CD4-positive, alpha-beta T cell (primary cell): ENCODE measurements around the gene PRR18. TPM values are rescaled to one million over a fixed set of nuclear protein-coding genes. Genes with fewer than 3 reads are reported as not detected.
A peak's percentile ranks its signal among the peaks of the same experiment; 100 is the strongest.

Source experiments
- ATAC-seq: fragments of 200-7000 bp; cut with Tn5 transposase; one replicate; pipeline ENCODE4 v1.10.0; 2022; ENCODE audit warnings: mild to moderate bottlenecking; ENCODE audit not compliant: poor library complexity
- CTCF ChIA-PET: fragments of 350-600 bp; sonication (Branson Sonifier 250); formaldehyde crosslinking; loops from one replicate; lab custom pipeline; 2021; ENCODE audit warnings: antibody characterized with exemption, inconsistent platforms; lab: Charles Lee
- POLR2A ChIA-PET: fragments of 350-600 bp; sonication (Branson Sonifier 250); formaldehyde crosslinking; loops from one replicate; lab custom pipeline; 2021; ENCODE audit warnings: antibody characterized with exemption, inconsistent platforms; lab: Charles Lee
- DNase-seq, 14 experiments: peaks; one replicate each; pipeline ENCODE4 v3.0.0-alpha.2; 2013 to 2020; ENCODE audit warnings: mixed read lengths in 2 of 14
- H3K27ac ChIP-seq, 2 donors: one replicate each; pipeline versions ENCODE4 v1.5.1 to v1.7.0; 2013; ENCODE audit warnings: low read length in 2 of 2, low read depth in 1 of 2, mild to moderate bottlenecking in 1 of 2
- H3K27me3 ChIP-seq, 2 experiments: 1 replicate in 1 of 2; 2 replicates in 1 of 2; pipeline versions ENCODE4 v1.6.1 to v1.7.0; 2013; ENCODE audit warnings: low read length in 2 of 2, control low read depth in 1 of 2, mild to moderate bottlenecking in 1 of 2, moderate library complexity in 1 of 2; ENCODE audit not compliant: insufficient read depth in 2 of 2, control insufficient read depth in 1 of 2
- H3K36me3 ChIP-seq: one replicate; pipeline ENCODE4 v1.6.1; 2013; ENCODE audit warnings: low read length, control low read depth; ENCODE audit not compliant: insufficient read depth
- H3K4me1 ChIP-seq: one replicate; pipeline ENCODE4 v1.6.1; 2013; ENCODE audit warnings: low read length, control low read depth; ENCODE audit not compliant: insufficient read depth
- H3K4me3 ChIP-seq: one replicate; pipeline ENCODE4 v1.5.1; 2013; ENCODE audit warnings: mild to moderate bottlenecking, low read length, moderate library complexity
- H3K9me3 ChIP-seq, 2 experiments: 1 replicate in 1 of 2; 2 replicates in 1 of 2; pipeline versions ENCODE4 v1.6.1 to v1.7.0; 2013; ENCODE audit warnings: low read length in 2 of 2, mild to moderate bottlenecking in 2 of 2, control low read depth in 1 of 2, moderate library complexity in 1 of 2; ENCODE audit not compliant: control insufficient read depth in 1 of 2, insufficient read depth in 1 of 2
- H3K27ac Mint-ChIP-seq: one replicate; pipeline ENCODE4 v1.8.0; 2020; ENCODE audit warnings: mixed read lengths
- H3K27me3 Mint-ChIP-seq: one replicate; pipeline ENCODE4 v1.8.0; 2021; ENCODE audit warnings: mixed read lengths
- H3K36me3 Mint-ChIP-seq: one replicate; pipeline ENCODE4 v1.8.0; 2021; ENCODE audit warnings: low read depth, mixed read lengths
- H3K4me1 Mint-ChIP-seq: one replicate; pipeline ENCODE4 v1.8.0; 2021; ENCODE audit warnings: low read depth, mixed read lengths
- H3K4me3 Mint-ChIP-seq: one replicate; pipeline ENCODE4 v1.8.0; 2020; ENCODE audit warnings: mild to moderate bottlenecking, mixed read lengths
- H3K9me3 Mint-ChIP-seq: one replicate; pipeline ENCODE4 v1.8.0; 2020; ENCODE audit warnings: mixed read lengths
- intact Hi-C, 2 experiments: fragments of 100-400 bp; cut with DNase I in 1 of 2; cut with micrococcal nuclease in 1 of 2; formaldehyde crosslinking; loops; one replicate each; pipeline versions ENCODE4 v1.15.1 to v1.9.0; 2023 to 2025; cut with DNase I, micrococcal nuclease
- total RNA-seq, 174 experiments: library from RNA in 2 of 174; stranded (reverse) in 2 of 174; gene quantifications; one replicate each; pipeline ENCODE4 v1.2.3 and lab custom pipeline; 2021 to 2026
- TF ChIP-seq, protein P1 (sequence below): fragments of 200-600 bp; IDR thresholded peaks from one replicate; pipeline ENCODE4 v1.8.0; 2022; ENCODE audit warnings: antibody characterized with exemption, mild to moderate bottlenecking

PRR18 gene
- total RNA-seq, 2 experiments from 2014 or later, result not detected

- H3K36me3 Mint-ChIP-seq, result peaks cover 35% of the 10 kb centered on the region
- H3K27ac ChIP-seq, result no peak overlapping the region
- H3K4me1 ChIP-seq, result peaks cover 77% of the 10 kb centered on the region
- H3K27ac Mint-ChIP-seq, result no peak overlapping the region
- no peaks in the 10 kb centered on the region for H3K27me3 Mint-ChIP-seq
- intact Hi-C loops, result no loop called here
- DNase-seq (no peak), ATAC-seq (no peak)
- POLR2A ChIA-PET, result no interaction called here
- peaks cover 34% of the 10 kb centered on the region for H3K36me3 ChIP-seq
- peaks cover 2% of the 10 kb centered on the region for H3K4me1 Mint-ChIP-seq
- H3K27me3 ChIP-seq, result no peaks in the 10 kb centered on the region
- TF ChIP-seq, protein P1, sequence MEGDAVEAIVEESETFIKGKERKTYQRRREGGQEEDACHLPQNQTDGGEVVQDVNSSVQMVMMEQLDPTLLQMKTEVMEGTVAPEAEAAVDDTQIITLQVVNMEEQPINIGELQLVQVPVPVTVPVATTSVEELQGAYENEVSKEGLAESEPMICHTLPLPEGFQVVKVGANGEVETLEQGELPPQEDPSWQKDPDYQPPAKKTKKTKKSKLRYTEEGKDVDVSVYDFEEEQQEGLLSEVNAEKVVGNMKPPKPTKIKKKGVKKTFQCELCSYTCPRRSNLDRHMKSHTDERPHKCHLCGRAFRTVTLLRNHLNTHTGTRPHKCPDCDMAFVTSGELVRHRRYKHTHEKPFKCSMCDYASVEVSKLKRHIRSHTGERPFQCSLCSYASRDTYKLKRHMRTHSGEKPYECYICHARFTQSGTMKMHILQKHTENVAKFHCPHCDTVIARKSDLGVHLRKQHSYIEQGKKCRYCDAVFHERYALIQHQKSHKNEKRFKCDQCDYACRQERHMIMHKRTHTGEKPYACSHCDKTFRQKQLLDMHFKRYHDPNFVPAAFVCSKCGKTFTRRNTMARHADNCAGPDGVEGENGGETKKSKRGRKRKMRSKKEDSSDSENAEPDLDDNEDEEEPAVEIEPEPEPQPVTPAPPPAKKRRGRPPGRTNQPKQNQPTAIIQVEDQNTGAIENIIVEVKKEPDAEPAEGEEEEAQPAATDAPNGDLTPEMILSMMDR, result no peak
- H3K9me3 Mint-ChIP-seq, result no peaks in the 10 kb centered on the region
- no peak overlapping the region for H3K4me3 Mint-ChIP-seq
- CTCF ChIA-PET, result no interaction called here
- no peaks in the 10 kb centered on the region for H3K9me3 ChIP-seq
- no peak overlapping the region for H3K4me3 ChIP-seq
Observed at GRCh38 chr6:166335378-166336302, 27.4 kb upstream of the PRR18 start.

- no peaks in the 10 kb centered on the region for H3K9me3 ChIP-seq
- H3K27ac Mint-ChIP-seq, result peak overlapping the region; percentile 52
- DNase-seq (no peak), ATAC-seq (no peak)
- H3K4me1 Mint-ChIP-seq, result peaks cover 4% of the 10 kb centered on the region
- H3K4me3 Mint-ChIP-seq, result peak overlapping the region; percentile 36
- H3K36me3 Mint-ChIP-seq, result peaks cover 35% of the 10 kb centered on the region
- no peaks in the 10 kb centered on the region for H3K27me3 Mint-ChIP-seq
- no peak overlapping the region for H3K4me3 ChIP-seq
- peaks cover 34% of the 10 kb centered on the region for H3K36me3 ChIP-seq
- ChIA-PET POLR2A (interaction anchor here (1.5 kb wide), 1 partner anchor 43 kb away, joined by 3 read pairs; no protein-coding TSS in a partner anchor), CTCF (no interaction called here)
- H3K9me3 Mint-ChIP-seq, result no peaks in the 10 kb centered on the region
- no peaks in the 10 kb centered on the region for H3K27me3 ChIP-seq
- H3K27ac ChIP-seq, result no peak overlapping the region
- H3K4me1 ChIP-seq, result peaks cover 70% of the 10 kb centered on the region
- TF ChIP-seq, protein P1, result no peak
- intact Hi-C loops, result no loop called here
Observed at GRCh38 chr6:166334878-166335277, 26.7 kb upstream of the PRR18 start.

DNA sequence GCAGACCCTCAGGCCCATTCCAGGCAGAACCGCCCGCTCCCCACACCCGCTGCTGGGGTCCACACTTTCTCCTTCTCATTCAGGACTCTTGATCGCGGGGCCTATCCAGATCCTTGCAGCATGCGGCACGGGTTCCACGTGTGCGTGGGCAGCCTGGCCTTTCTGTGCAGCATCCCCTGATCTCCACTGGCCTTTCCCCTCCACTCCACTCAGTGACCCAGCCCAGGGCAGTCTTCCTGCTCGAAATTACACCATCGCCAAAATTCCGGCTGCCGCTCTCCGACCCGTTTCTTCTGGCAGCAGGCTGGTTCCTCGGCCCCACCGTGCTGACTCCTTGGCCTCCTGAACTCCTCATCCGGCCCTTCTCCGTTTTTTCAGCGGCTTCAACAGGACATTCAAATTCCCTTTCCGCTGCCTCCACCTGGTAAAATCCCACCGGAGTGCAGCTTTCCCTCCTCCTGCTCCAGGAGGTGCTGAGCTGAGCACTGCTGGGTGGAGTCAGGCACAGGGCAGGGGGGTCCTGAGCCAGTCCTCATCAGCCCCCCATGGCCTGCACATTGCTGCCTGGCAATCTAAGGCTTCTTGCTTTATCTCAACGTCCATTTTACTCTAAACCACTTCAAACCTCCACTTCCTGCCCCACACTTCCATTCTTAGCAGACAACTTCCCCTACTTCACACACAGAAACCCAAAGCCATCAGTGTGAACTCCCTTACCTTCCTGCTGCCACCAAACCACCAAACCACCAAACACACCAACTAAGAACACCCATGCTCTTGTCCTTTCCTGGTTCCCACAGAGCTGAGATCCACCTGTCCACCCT lies 25.2 kb upstream of the PRR18 start:
- Histone ChIP-seq H3K4me3 (peak overlapping the region; percentile 20), H3K9me3 (no peaks in the 10 kb centered on the region), H3K36me3 (peaks cover 42% of the 10 kb centered on the region), H3K4me1 (peaks cover 55% of the 10 kb centered on the region), H3K27ac (no peak overlapping the region), H3K27me3 (no peaks in the 10 kb centered on the region)
- H3K4me3 Mint-ChIP-seq, result peak overlapping the region; percentile 9
- H3K36me3 Mint-ChIP-seq, result peaks cover 48% of the 10 kb centered on the region
- H3K9me3 Mint-ChIP-seq, result no peaks in the 10 kb centered on the region
- H3K27me3 Mint-ChIP-seq, result no peaks in the 10 kb centered on the region
- ChIA-PET CTCF (no interaction called here), POLR2A (interaction anchor here (1.5 kb wide), 1 partner anchor 44 kb away, joined by 3 read pairs; no protein-coding TSS in a partner anchor)
- intact Hi-C loops, result no loop called here
- DNase-seq, result peak in 5 of 14 experiments; percentile 12 to 80 (median 57)
- TF ChIP-seq, protein P1, result no peak
- peak; percentile 86 for ATAC-seq
- peaks cover 4% of the 10 kb centered on the region for H3K4me1 Mint-ChIP-seq
- H3K27ac Mint-ChIP-seq, result peak overlapping the region; percentile 16
